Stimulated activated CD4-positive, alpha-beta T cell treated with anti-CD3 and anti-CD28 coated beads, Interleukin-1b, Interleukin-23, amount 100 ng/mL, for 48 hours (primary cell): ENCODE results near the gene EMID1.

Experiments used
- DNase-seq: peaks from one replicate; pipeline ENCODE4 v3.0.0-alpha.2; 2020

The EMID1 gene

DNA sequence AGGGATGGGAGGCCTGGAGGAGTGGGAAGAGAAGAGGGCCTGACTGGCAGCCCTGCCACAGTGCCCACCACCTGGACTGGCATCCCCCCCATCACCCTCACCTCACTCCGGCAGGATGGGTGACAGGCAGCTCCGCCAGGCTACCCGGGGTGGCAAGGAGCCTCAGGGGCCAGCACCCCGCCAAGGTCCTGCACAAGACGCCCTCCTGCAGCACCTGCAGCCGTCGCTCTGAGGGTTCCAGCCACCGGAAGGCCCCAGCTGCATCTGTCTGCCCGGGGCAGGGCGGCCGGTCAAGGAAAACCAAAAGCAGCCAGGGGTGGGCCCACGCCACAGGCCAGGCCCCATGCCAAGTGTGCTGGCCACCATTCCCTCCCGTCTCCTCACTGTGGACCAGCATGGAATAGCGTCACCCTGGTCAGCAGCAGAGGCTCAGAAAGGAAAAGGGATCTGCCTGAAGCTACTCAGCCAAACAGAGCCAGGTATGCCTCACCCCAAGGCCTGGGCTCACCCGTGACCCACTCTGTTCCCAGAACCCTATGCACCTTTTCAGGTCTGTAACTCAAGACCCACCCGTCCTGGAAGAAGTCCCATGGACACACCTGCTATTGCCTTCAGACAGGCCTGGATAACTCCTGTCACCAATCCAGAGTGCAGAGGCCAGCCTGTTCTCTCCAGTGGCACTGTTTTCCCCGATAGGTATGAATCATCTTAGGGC is 55.1 kb downstream of the EMID1 start:
- DNase-seq = no peak

GRCh38 chr22:29263791-29264276 is 58.1 kb downstream of the EMID1 start:
- DNase-seq = no peak

GRCh38 chr22:29265305-29265704 is 59.6 kb downstream of the EMID1 start:
- no peak for DNase-seq

GRCh38 chr22:29265929-29266328 is 60.2 kb downstream of the EMID1 start:
- DNase-seq = no peak

GRCh38 chr22:29266564-29267461 is 61.1 kb downstream of the EMID1 start:
- DNase-seq = no peak

- no peak for DNase-seq
Measured at GRCh38 chr22:29267462-29267857, 61.8 kb downstream of the EMID1 start.

DNA sequence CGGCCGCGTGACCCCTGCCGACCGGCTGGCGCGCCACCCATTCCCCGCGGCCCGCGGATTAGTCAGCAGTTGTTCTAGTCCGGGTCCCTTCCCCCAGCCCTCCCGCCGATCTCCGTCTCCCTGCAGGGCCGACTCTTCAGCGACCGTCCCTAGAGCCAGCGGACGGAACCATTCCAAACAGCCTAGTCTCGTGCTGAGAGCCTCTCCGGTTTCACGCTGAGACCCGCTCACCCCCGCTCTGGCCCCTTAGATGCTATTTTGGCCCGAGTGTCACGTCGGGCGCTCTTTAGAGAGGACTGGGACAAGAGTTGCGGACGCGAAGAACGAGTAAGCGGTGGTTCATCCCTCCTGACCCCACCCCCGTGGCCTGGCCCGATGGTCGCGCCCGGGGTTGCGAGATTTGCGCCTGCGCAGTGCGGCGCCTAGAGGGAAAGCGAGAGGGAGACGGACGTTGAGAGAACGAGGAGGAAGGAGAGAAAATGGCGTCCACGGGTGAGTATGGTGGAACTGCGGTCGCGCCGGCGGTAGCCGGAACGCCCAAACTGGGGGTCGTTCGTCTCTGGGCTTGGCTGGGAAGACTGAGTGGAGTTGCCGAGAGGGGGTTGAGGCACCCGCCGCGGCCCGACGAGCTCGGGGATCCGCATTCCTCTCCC is 62.3 kb downstream of the EMID1 start, which contains the start of the genes EWSR1 and RHBDD3:
EWSR1 (plus strand) TSS at position 411 of the 653 bp plus-strand sequence; CDS start at position 480, 69 bp downstream.
RHBDD3 (minus strand) TSS at position 124 of the 653 bp plus-strand sequence. CDS start 2,355 bp downstream, outside the sequence.
- DNase-seq = peak; percentile 95

DNA sequence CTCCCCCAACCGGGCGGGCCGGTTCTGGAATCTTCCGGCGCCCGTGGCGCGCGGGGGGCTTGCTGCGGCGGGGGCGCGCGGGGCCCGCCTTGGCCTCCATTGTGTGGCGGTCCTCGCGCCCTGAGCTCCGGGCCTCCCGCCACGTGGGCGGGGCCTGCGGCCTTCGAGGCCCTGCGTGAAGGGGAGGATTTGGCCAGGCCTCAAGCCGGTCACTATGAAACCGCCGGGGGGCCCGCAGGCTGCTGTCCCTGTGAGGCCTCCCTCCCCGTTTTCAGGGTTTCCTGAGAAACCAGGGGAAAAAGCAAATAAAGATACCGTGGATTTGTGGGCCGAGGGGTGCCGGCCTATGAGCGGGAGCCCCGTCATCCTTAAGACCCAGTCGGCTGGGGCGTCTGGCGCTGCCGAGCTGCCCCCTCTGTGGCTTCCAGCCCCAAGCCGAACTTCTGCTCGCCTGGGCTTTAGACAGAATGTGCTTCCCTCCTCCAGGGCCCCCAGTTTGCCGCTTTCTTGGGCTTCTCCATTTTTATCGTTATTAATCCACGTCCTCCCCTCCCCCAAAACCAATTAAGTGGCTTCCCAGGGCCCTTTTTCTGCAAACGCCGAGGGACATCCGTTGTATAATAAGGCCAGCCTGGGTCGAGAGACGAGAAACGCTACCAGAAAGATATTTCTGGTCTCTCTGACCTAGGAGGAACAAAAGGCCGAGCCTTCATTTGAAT is 63.0 kb downstream of the EMID1 start:
- DNase-seq = peak; percentile 41

DNA sequence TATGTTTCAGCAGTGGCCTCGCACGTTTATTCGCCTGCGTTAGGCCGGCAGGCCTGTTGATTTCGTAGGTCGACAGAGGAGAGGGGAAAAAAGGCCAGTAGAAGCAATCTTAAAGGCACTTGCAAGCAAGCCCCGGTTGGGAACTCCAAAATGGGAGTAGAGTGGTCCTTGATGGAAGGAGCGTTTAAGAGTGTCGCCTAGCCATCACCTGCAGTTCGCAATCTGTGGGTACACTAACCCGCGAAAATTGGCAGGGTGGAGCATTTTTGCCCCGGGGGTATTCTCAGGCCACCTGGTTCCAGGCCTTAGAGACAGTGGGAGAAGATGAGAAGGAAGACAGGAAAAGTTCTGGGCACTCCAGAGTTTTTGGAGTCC is 63.5 kb downstream of the EMID1 start:
- DNase-seq = no peak

GRCh38 chr22:29269731-29270474 is 64.2 kb downstream of the EMID1 start:
- no peak for DNase-seq

- no peak for DNase-seq
Measured at GRCh38 chr22:29270475-29271271, 65.0 kb downstream of the EMID1 start.

DNA sequence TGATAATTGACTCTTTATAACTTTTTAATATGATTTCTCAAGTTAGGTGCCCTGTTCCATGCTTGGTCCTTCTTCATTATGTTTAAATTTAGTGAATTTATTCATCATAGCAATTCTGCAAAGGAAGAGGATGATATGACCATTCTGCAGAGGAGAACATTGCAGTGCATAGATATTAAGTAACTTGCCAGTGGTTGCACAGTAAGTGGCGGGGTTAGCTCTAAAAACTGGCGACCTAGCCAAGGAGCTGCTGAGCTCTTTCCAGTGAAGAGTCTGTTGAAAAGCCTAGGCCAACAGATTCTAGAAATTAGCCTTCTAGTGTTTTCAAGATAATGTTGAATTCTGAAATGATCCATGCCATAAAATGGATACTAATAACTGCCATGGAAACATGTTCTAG is 66.9 kb downstream of the EMID1 start:
- no peak for DNase-seq

DNA sequence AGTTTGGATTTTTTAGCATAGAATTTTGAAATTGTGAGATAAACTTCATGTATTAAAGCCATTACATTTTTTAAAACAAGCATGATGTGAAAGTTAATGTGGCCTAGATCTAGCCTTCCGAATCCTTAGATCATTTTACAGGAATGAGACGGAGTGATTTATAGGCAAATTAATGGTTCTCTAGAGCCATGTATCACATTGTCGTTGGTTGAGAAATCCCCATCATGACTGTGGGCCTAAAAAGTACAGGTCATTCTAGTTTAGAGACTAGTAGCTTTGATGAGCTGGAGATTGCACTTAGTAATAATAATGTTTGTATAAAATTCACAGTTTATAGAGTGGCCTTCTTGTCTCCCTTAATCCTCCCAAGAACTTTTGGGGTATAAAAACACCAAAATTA is 69.5 kb downstream of the EMID1 start:
- no peak for DNase-seq

GRCh38 chr22:29275819-29276565 is 70.3 kb downstream of the EMID1 start:
- no peak for DNase-seq

DNA sequence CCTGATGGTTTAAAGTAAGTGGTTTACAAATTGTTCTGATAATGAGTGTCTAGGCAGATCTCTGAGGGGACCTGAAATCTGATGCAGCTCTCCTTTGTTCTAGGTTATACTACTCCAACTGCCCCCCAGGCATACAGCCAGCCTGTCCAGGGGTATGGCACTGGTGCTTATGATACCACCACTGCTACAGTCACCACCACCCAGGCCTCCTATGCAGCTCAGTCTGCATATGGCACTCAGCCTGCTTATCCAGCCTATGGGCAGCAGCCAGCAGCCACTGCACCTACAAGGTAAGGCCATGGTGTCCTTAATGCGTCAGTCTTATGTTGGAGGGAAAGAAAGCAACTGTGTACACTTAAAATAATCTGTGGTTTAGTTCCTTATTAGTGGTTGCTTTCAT is 72.2 kb downstream of the EMID1 start:
- no peak for DNase-seq

DNA sequence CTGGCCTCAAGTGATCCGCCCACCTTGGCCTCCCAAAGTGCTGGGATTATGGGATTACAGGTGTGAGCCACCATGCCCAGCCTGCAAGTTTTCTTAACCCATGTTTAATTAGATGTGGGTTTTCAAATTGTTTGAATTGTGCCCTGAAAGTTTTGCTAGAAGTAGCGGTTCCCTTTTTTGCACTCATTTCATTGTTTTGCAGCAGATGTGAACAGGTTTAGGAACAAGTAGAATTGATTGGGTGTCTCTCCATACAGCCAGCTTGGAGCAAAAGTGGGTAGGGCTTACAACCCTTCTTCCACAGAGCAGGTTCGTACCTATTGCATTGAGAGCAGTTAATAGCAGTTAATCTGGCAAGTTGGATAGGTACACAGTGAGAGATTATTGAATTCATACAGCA is 78.5 kb downstream of the EMID1 start:
- no peak for DNase-seq

DNA sequence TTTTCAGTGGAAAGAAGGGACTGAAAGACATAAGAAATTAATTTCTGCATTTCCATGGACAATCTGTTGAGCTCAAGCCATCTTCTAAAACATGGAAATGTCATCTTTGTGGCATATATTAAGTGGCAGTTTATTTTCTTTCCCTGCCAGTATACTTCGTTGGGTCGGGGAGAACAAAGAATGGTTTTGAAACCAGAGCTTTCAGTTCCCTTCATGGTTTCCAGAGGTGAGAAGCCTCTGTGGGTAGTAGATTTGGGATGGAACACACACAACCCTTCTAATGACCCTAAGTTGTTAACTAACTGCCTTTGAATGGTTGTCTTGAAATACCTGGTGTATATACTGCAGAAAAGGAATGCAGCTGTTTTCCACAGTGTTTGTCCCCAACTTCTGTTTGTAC is 83.1 kb downstream of the EMID1 start:
- no peak for DNase-seq

DNA sequence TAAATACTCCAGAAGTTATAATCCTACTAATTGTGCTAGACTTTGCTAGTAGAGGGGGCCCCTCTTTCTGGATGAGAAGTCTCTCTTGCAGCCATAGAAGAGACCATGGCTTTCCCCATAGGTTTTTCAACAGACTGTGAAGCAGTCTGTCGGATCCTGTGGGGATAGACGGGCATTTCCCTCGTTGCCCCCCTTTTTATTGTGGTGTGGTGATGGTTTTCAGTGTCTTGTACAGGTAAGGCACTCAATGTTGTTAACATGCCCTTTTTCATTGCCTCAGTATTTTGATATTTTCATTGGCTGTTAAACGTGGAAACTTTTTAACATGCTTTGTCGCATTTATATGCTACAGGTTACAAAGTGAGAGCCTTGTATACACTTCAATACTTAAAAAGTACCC is 84.4 kb downstream of the EMID1 start:
- no peak for DNase-seq

GRCh38 chr22:29291215-29291614 is 85.5 kb downstream of the EMID1 start:
- no peak for DNase-seq

- DNase-seq = no peak
Measured at GRCh38 chr22:29292379-29292778, 86.7 kb downstream of the EMID1 start.
